K562 (cell line): ENCODE data around the gene TRIM45. TPM values are rescaled to one million over a fixed set of nuclear protein-coding genes. Genes with fewer than 3 reads are reported as not detected.

ENCODE experiments used
- ATAC-seq: fragments of 200-7000 bp; cut with Tn5 transposase; 3 replicates; pipeline ENCODE4 v1.9.1; 2020; ENCODE audit warnings: moderate library complexity
- BruUV-seq: library from RNA; stranded (reverse); fragments of 400-500 nt; replicated peaks from 2 replicates; lab custom pipeline; 2021; lab: Mats Ljungman, UMichigan
- CTCF ChIA-PET: fragments of 300-600 bp; formaldehyde crosslinking; extraction: SDS; loops from one replicate; lab custom pipeline; 2021; ENCODE audit warnings: low intra/inter-chr PET ratio; lab: Yijun Ruan, JAX
- POLR2A ChIA-PET: fragments of 300-600, 350-650 bp; sonication (Branson Sonifier 250); formaldehyde crosslinking; extraction: SDS; loops from one replicate; lab custom pipeline; 2021; ENCODE audit warnings: antibody characterized with exemption, inconsistent platforms; lab: Yijun Ruan, JAX
- DNase-seq, 4 experiments: peaks; one replicate each; pipeline versions ENCODE4 v3.0.0 to v3.0.0-alpha.2; 2011 to 2018; ENCODE audit warnings: low spot score in 3 of 4, mixed read lengths in 3 of 4; ENCODE audit errors: extremely low read depth in 1 of 4
- FAIRE-seq: peaks from 2 replicates; lab custom pipeline; 2011; peaks lifted over from hg19 to GRCh38; lab: Jason Lieb, UNC
- H2AFZ ChIP-seq: 2 replicates; pipeline ENCODE4 v1.6.0; 2011; ENCODE audit warnings: low read depth, low read length, control low read depth, inconsistent platforms
- H3K27ac ChIP-seq: fragments of 200-600 bp; 3 replicates; pipeline ENCODE4 v1.8.0; 2011; ENCODE audit warnings: low read depth, mild to moderate bottlenecking, control low read depth, inconsistent platforms, low read length, moderate library complexity, mixed read lengths; ENCODE audit errors: extremely low read depth
- H3K27me3 ChIP-seq, 2 experiments: fragments of 300-600 bp in 1 of 2; 2 replicates in 1 of 2; 3 replicates in 1 of 2; pipeline versions ENCODE4 v1.6.0 to v1.8.0; 2011; ENCODE audit warnings: inconsistent platforms in 2 of 2, low read length in 2 of 2, mild to moderate bottlenecking in 1 of 2, mixed read lengths in 1 of 2, moderate library complexity in 1 of 2; ENCODE audit not compliant: control insufficient read depth in 2 of 2, insufficient read depth in 2 of 2
- H3K36me3 ChIP-seq: fragments of 300-600 bp; 3 replicates; pipeline ENCODE4 v1.8.0; 2011; ENCODE audit warnings: mild to moderate bottlenecking, low read length, inconsistent platforms; ENCODE audit not compliant: control insufficient read depth, insufficient read depth
- H3K4me1 ChIP-seq, 2 experiments: fragments of 200-600 bp in 1 of 2; replicated peaks in 1 of 2; 2 replicates in 1 of 2; 3 replicates in 1 of 2; pipeline versions ENCODE4 v1.5.1 to v1.8.0; 2011; ENCODE audit warnings: inconsistent platforms in 2 of 2, low read length in 2 of 2, mild to moderate bottlenecking in 1 of 2, mixed read lengths in 1 of 2, moderate library complexity in 1 of 2; ENCODE audit not compliant: control insufficient read depth in 2 of 2, insufficient read depth in 2 of 2
- H3K4me2 ChIP-seq: 2 replicates; pipeline ENCODE4 v1.6.1; 2011; ENCODE audit warnings: low read length, control low read depth, inconsistent platforms, mixed read lengths; ENCODE audit not compliant: insufficient read depth
- H3K4me3 ChIP-seq: fragments of 200-600 bp; sonication (generic), shearing (Covaris generic); 2 replicates; pipeline ENCODE4 v1.5.1; 2016; ENCODE audit warnings: control low read depth, inconsistent platforms
- H3K79me2 ChIP-seq: fragments of 200-600 bp; 3 replicates; pipeline ENCODE4 v1.8.0; 2011; ENCODE audit warnings: low read length, inconsistent platforms; ENCODE audit not compliant: control insufficient read depth, insufficient read depth
- H3K9ac ChIP-seq, 2 experiments: 2 replicates each; pipeline versions ENCODE4 v1.6.0 to v1.6.1; 2011; ENCODE audit warnings: low read depth in 2 of 2, low read length in 2 of 2, control low read depth in 1 of 2, inconsistent platforms in 1 of 2, mild to moderate bottlenecking in 1 of 2, mixed read lengths in 1 of 2; ENCODE audit not compliant: insufficient read depth in 1 of 2
- H3K9me1 ChIP-seq: one replicate; pipeline ENCODE4 v1.6.0; 2011; ENCODE audit warnings: inconsistent platforms, mild to moderate bottlenecking, low read length, moderate library complexity; ENCODE audit not compliant: control insufficient read depth, insufficient read depth
- H3K9me3 ChIP-seq: replicated peaks from 2 replicates; pipeline ENCODE4 v1.5.1; 2011; ENCODE audit warnings: low read depth, low read length, inconsistent platforms; ENCODE audit not compliant: control insufficient read depth, insufficient read depth
- H4K20me1 ChIP-seq: replicated peaks from 2 replicates; pipeline ENCODE4 v1.6.1; 2011; ENCODE audit warnings: low read length, inconsistent platforms, mixed read lengths; ENCODE audit not compliant: control insufficient read depth, insufficient read depth
- ATF7 ChIP-seq: fragments of 450-650 bp; IDR thresholded peaks from 2 replicates; pipeline ENCODE4 v1.7.1; 2014; ENCODE audit warnings: mild to moderate bottlenecking, moderate library complexity
- CBX3 ChIP-seq, 2 experiments: IDR thresholded peaks; 1 replicate in 1 of 2; 2 replicates in 1 of 2; pipeline ENCODE4 v1.6.1; 2012; ENCODE audit warnings: inconsistent platforms in 2 of 2, low read length in 2 of 2, borderline replicate concordance in 1 of 2, control low read depth in 1 of 2
- CBX8 ChIP-seq: fragments of 200-600 bp; sonication (generic); IDR thresholded peaks from 2 replicates; pipeline ENCODE4 v1.6.1; 2012; ENCODE audit warnings: borderline replicate concordance, mixed run types, low read depth, mild to moderate bottlenecking, moderate library complexity, mixed read lengths, low read length, control low read depth, inconsistent platforms; ENCODE audit not compliant: poor library complexity, severe bottlenecking; ENCODE audit errors: extremely low read depth
- CREB3 ChIP-seq: fragments of 450-650 bp; conservative IDR thresholded peaks from 2 replicates; pipeline ENCODE4 v1.6.1; 2016; ENCODE audit warnings: missing genetic modification characterization, low read depth, mild to moderate bottlenecking, missing compliant biosample characterization, moderate library complexity
- ERF ChIP-seq: fragments of 450-650 bp; formaldehyde crosslinking; IDR thresholded peaks from 2 replicates; pipeline ENCODE4 v1.4.0; 2020; ENCODE audit warnings: mild to moderate bottlenecking, mixed read lengths
- EWSR1 ChIP-seq: fragments of 450-650 bp; IDR thresholded peaks from 2 replicates; pipeline ENCODE4 v1.6.1; 2018; ENCODE audit warnings: borderline replicate concordance, mild to moderate bottlenecking, low read depth, moderate library complexity; ENCODE audit not compliant: partially characterized antibody
- FOSL1 ChIP-seq: fragments of 200-800 bp; sonication (Bioruptor generic); conservative IDR thresholded peaks from 2 replicates; pipeline ENCODE4 v1.6.1; 2016; ENCODE audit warnings: missing genetic modification characterization, missing compliant biosample characterization
- HCFC1 ChIP-seq: IDR thresholded peaks from 2 replicates; pipeline ENCODE4 v1.6.1; 2012; ENCODE audit warnings: low read depth, low read length, improper control_type of control experiment
- JUN ChIP-seq, 2 experiments: sonication (generic) in 1 of 2; formaldehyde crosslinking in 1 of 2; IDR thresholded peaks; 2 replicates each; pipeline versions ENCODE4 v1.6.1 to v1.8.0; 2012 to 2022; ENCODE audit warnings: borderline replicate concordance in 2 of 2, mild to moderate bottlenecking in 2 of 2, improper control_type of control experiment in 1 of 2, low read depth in 1 of 2, low read length in 1 of 2, missing genetic modification reagents in 1 of 2
- MED1 ChIP-seq: sonication (generic); formaldehyde crosslinking; IDR thresholded peaks from 2 replicates; pipeline ENCODE4 v1.8.1; 2023; ENCODE audit warnings: missing genetic modification reagents, borderline replicate concordance
- MYC ChIP-seq, 2 experiments: fragments of 250-450 bp in 1 of 2; sonication (Bioruptor Pico) in 1 of 2; IDR thresholded peaks; 2 replicates each; pipeline versions ENCODE4 v1.5.1 to v1.6.1; 2012 to 2021; ENCODE audit warnings: low read depth in 2 of 2, borderline replicate concordance in 1 of 2, improper control_type of control experiment in 1 of 2, low read length in 1 of 2, mild to moderate bottlenecking in 1 of 2, moderate library complexity in 1 of 2
- NEUROD1 ChIP-seq: fragments of 150-350 bp; IDR thresholded peaks from 2 replicates; pipeline ENCODE4 v1.6.1; 2014; ENCODE audit warnings: borderline replicate concordance, low read length, low read depth; ENCODE audit not compliant: partially characterized antibody
- PRDM10 ChIP-seq: fragments of 450-650 bp; IDR thresholded peaks from 2 replicates; pipeline ENCODE4 v1.6.1; 2018; ENCODE audit not compliant: partially characterized antibody
- SIRT6 ChIP-seq: IDR thresholded peaks from one replicate; pipeline ENCODE4 v1.6.1; 2012; ENCODE audit warnings: low read depth, mild to moderate bottlenecking, control low read depth, inconsistent platforms, low read length, moderate library complexity
- ZBED1 ChIP-seq: IDR thresholded peaks from 2 replicates; pipeline ENCODE4 v1.6.1; 2014
- ZNF232 ChIP-seq: sonication (generic); formaldehyde crosslinking; IDR thresholded peaks from 2 replicates; pipeline ENCODE4 v1.8.0; 2022; ENCODE audit warnings: mild to moderate bottlenecking, missing genetic modification reagents
- ZNF316 ChIP-seq: fragments of 450-650 bp; IDR thresholded peaks from 2 replicates; pipeline ENCODE4 v1.6.1; 2016
- ZNF668 ChIP-seq: fragments of 250-450 bp; sonication (Bioruptor Pico); IDR thresholded peaks from 2 replicates; pipeline ENCODE4 v1.8.0; 2022; ENCODE audit warnings: mild to moderate bottlenecking, inconsistent platforms
- WGBS: fragments of 100-300 bp; shearing (Covaris generic); methylation state at CpG from one replicate; pipeline ENCODE4 v1.1.6; 2016; ENCODE audit warnings: low coverage, mixed read lengths; ENCODE audit not compliant: insufficient coverage; ENCODE audit errors: missing lambda C conversion rate; 5-methylcytosine and 5-hydroxymethylcytosine counted together
- in situ Hi-C: fragments of 300-500 bp; cut with MboI; formaldehyde crosslinking; loops from 4 replicates; pipeline ENCODE4 v1.15.0; 2018; ENCODE audit warnings: inconsistent platforms, mixed read lengths
- intact Hi-C: fragments of 100-400 bp; cut with micrococcal nuclease; formaldehyde crosslinking; loops from 2 replicates; pipeline ENCODE4 v1.14.2; 2022
- polyA plus RNA-seq, 8 experiments: library from polyadenylated mRNA; depleted of rRNA in 4 of 8; stranded (reverse) in 5 of 8; unstranded in 3 of 8; fragments of >200 nt; fragmentation: Nextera tagmentation in 2 of 8; fragmentation: Illumina TruSeq in 1 of 8; extraction: Ambion mirVana in 2 of 8; extraction: Trizol in 1 of 8; gene quantifications; 2 replicates each; pipeline versions ENCODE4 v1.2.1 to v1.2.3, GENCODE V29; 2011 to 2014; ENCODE audit warnings: inconsistent platforms in 1 of 8, missing spikeins in 1 of 8
- total RNA-seq, 7 experiments: library from RNA; depleted of rRNA in 6 of 7; stranded (reverse); fragments of >200 nt in 6 of 7; fragmentation: Illumina TruSeq in 2 of 7; extraction: Trizol in 2 of 7; gene quantifications; 2 replicates each; pipeline versions ENCODE4 v1.2.1 to v1.2.3, GENCODE V29; 2011 to 2021; ENCODE audit warnings: low replicate concordance in 1 of 7

Gene TRIM45
- total and polyA plus RNA-seq, 9 of the 15 experiments (the other 6 are each of a cell fraction or from before 2014, with no cell fraction given): 1.9 to 6.2 (median 3.6) TPM

- H3K4me2 ChIP-seq: no peak overlapping the region
- H3K9me3 ChIP-seq: no peaks in the 10 kb centered on the region
- 0% methylated on average over 1 of the region's 1 CpG for WGBS
- in situ Hi-C loops: no loop called here
- H3K9ac ChIP-seq: no peak overlapping the region
- H3K27ac ChIP-seq: no peak overlapping the region
- no peaks in the 10 kb centered on the region for H3K79me2 ChIP-seq
- DNase-seq (no peak), FAIRE-seq (no peak), ATAC-seq (no peak)
- H3K4me3 ChIP-seq: no peak overlapping the region
- peaks cover 4 to 7% of the 10 kb centered on the region in 2 experiments; a peak in 4 of 5 replicates for H3K27me3 ChIP-seq
- no peaks in the 10 kb centered on the region for H3K9me1 ChIP-seq
- no peaks in the 10 kb centered on the region for H4K20me1 ChIP-seq
- H2AFZ ChIP-seq: no peak overlapping the region
- POLR2A ChIA-PET: interaction anchor here (0.5 to 1.7 kb wide), 2 partner anchors 10 to 288 kb away, joined by 3 to 9 read pairs; no protein-coding TSS in a partner anchor
- intact Hi-C loops: no loop called here
- BruUV-seq: no TSS peak
- no peaks in the 10 kb centered on the region for H3K36me3 ChIP-seq
- CTCF ChIA-PET: no interaction called here
- H3K4me1 ChIP-seq: no peaks in the 10 kb centered on the region
- TF ChIP-seq ATF7: no peak
- no peak for TF ChIP-seq HCFC1
- no peak for TF ChIP-seq ZNF232
- no peak for TF ChIP-seq EWSR1
- TF ChIP-seq SIRT6: no peak
- no peak for TF ChIP-seq FOSL1
- TF ChIP-seq ERF: no peak
- no peak for TF ChIP-seq ZNF316
- no peak for TF ChIP-seq ZBED1
- TF ChIP-seq ZNF668 (CRISPR knock-in tag): no peak
- no peak for TF ChIP-seq MYC (IDR thresholded peaks at IDR 0.05; ENCODE audit: low read depth, low read length)
- no peak for TF ChIP-seq MYC (CRISPR knock-in tag; IDR thresholded peaks at IDR 0.05; ENCODE audit: borderline replicate concordance, low read depth)
- no peak for TF ChIP-seq CBX8
- no peak for TF ChIP-seq CREB3
- no peak for TF ChIP-seq PRDM10
- TF ChIP-seq MED1 (CRISPR knock-in tag): no peak
- TF ChIP-seq NEUROD1: no peak
- TF ChIP-seq CBX3 (IDR thresholded peaks at IDR 0.05; ENCODE audit: borderline replicate concordance in 1 of 2, low read length in 2 of 2): no peak
- TF ChIP-seq JUN (IDR thresholded peaks at IDR 0.05; ENCODE audit: borderline replicate concordance, low read depth, low read length): no peak
- TF ChIP-seq JUN (CRISPR knock-in tag; IDR thresholded peaks at IDR 0.05; ENCODE audit: borderline replicate concordance): no peak
These were observed 17.0 kb upstream of the TRIM45 start for GRCh38 chr1:117138561-117138960.
